ENCODE results near the gene TEAD3.
"Not testable (repeated sequence)": the region's sequence is repeated elsewhere in the genome, so short reads cannot be mapped to it uniquely, and the experiment has no call there.

Gene TEAD3

DNA sequence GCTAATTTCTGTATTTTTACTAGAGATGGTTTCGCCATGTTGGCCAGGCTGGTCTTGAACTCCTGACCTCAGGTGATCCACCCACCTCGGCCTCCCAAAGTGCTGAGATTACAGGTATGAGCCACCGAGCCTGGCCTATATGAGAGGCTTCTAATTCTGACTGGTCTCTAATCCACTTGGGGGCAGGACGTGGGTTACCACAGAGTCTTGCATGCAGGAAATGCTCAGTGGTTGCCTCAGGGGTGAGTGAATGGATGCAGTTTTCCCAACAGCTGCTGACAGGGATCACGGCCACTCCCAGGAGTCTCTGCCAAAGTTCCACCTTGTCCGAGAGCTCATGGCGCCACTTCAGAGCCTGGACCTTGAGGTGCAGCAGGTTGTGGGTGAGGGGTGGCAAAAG is 51.2 kb downstream of the TEAD3 start:
- DNase-seq, result no peak

DNA sequence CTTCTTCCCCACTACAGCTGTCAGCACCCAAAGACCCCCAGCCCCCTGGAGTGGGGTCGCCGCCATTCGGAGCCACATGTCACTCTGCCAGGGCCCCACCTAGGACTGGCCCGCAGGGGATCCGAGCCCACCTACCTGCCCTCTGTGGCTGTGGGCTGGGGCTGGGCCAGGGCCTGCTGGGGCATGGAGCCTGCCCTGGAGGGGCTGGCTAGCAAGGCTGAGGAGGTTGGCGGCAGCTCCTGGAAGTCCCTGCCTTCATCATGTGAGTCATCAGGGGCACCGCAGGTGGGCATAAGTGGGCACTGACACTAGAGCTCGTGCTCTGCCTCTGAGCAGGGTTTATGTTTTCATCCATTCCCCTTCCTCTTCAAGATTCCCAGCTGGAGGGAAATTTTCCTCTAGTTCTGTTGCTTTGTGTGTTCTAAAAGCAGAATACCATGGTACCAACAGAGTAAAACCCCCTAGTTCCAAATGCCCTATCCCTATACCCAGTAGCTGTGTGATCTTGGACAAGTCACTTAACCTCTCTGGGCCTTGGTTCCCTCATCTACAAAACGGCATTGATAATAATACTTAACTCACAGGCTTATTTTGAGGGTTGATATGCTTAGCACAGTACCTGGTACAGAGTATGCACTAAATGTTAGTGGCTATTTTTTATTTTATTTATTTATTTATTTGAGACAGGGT is 53.4 kb downstream of the TEAD3 start:
- no peak for DNase-seq

DNA sequence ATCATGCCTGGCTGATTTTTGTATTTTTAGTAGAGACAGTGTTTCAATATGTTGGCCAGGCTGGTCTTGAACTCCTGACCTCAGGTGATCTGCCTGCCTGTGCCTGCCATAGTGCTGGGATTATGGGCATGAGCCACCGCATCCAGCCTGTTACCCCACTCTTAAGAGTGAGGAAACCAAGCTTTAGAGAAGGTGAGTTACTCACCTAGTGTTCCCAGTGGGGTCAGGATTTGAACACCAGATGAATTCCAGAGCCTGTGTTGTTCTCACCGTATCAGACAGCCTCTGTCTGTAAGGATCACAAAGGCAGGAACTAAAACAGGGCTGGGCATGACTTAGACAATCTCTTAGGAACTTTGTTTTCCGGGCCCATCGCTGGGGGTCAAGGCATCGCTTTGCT is 54.2 kb downstream of the TEAD3 start:
- no peak for DNase-seq

GRCh38 chr6:35441642-35442041 is 55.2 kb downstream of the TEAD3 start:
- no peak for DNase-seq

- DNase-seq, result no peak
These were observed 55.7 kb downstream of the TEAD3 start for GRCh38 chr6:35441205-35441604.

DNA sequence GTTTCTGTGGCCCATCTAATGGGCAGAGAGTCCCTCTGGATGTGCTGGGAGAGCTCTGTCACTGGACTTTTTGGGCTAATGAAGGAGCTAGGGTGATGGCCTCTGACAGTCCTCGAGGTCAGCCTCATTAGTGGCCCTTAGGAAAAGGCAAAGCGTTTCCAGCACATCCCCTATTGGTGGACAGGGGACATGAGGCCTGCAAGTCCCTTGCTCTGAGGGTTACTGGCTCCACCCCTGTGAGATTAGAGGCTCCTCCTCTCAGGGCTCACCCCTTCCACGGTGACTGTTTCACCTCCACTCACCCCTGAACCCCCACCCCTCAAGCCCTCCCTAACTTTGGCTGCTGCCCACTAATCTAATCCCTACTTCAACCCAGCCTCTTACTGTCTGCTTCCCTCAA is 57.6 kb downstream of the TEAD3 start:
- DNase-seq, result no peak

GRCh38 chr6:35438378-35439065 is 58.4 kb downstream of the TEAD3 start:
- DNase-seq, result not testable (repeated sequence)

- DNase-seq, result no peak
These were observed 60.6 kb downstream of the TEAD3 start for GRCh38 chr6:35436071-35436857.

DNA sequence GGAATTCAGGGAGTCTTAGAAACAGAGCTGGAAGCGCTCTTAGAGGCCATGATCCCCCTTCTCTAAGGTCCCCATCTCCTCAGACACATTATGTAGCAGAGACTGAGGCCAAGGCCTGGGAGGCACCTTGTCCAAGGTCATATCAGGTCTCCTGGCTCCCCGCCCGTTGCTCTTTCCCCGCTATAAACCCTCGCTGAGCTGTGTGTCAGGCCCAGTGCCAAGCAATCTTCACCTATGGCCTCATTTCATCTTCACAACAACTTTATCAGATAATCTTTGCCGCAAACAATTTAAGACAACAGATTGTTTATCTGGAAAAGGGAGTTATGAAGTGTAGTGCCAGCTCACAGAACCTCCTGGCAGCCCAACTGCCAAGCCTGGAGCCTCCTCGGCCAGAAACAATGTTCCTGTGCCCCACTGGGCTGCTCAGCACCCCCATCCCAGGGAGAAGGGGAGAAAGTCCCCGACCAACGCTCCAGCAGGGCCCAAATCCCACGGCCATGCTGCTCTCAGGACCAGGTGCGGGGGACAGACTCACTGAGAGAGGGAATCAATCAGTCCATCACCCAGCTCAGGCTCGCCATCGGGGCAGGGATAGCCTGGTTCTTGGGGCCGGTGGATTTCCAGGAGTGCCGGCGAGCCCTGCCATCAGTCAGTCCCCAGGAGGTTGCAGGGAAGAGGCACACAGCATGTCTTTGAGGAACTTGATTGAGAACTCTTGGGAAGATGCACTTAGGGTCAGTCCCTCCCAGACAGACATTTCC is 61.6 kb downstream of the TEAD3 start:
- no peak for DNase-seq

DNA sequence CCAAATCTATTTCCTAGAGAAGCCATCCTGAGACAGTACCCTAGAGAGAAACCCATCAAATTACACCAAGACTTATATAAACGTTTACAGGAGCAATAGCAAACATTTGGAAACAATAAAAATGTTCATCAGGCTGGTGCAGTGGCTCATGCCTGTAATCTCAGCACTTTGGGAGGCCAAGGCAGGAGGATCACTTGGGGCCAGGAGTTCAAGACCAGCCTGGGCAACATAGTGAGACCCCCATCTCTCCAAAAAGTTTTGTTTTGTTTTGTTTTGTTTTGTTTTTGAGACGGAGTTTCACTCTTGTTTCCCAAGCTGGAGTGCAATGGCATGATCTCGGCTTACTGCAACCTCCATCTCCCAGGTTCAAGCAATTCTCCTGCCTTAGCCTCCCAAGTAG is 64.2 kb downstream of the TEAD3 start:
- not testable (repeated sequence) for DNase-seq

DNA sequence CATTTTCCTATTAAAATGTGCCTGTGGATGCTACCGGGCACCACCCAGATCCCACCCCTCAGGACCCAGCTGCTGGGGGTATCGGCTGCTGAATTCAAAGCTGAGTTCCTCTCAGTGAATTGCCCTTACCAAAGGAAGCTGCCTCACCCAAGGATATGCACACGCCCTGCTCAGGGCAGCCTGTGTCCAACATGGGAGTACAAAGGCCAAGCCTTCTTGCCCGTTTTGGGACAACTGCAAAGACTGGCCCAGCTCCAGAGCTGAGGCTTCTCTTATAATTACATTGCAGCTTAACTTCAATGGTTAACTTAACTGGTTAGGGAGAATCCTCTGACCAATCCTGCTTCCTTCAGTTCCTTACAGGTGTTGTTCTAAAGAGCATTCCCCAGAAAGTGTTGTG is 64.6 kb downstream of the TEAD3 start:
- DNase-seq, result no peak

- DNase-seq, result no peak
These were observed 67.4 kb downstream of the TEAD3 start for GRCh38 chr6:35429463-35429862.

GRCh38 chr6:35428421-35429149 is 68.3 kb downstream of the TEAD3 start:
- DNase-seq, result no peak

DNA sequence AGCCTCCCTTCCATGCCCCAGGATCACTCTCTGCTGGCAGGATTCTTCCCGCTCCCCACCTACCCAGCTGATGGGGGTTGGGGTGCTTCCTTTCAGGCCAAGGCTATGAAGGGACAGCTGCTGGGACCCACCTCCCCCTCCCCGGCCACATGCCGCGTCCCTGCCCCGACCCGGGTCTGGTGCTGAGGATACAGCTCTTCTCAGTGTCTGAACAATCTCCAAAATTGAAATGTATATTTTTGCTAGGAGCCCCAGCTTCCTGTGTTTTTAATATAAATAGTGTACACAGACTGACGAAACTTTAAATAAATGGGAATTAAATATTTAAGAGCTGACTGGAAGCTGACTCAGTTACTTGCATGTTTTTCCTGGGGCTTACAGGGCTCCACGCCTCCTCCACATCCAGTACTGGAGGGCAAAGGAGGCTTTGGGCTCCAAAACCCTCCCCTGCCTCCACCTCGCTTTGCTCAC is 69.0 kb downstream of the TEAD3 start:
- no peak for DNase-seq

DNA sequence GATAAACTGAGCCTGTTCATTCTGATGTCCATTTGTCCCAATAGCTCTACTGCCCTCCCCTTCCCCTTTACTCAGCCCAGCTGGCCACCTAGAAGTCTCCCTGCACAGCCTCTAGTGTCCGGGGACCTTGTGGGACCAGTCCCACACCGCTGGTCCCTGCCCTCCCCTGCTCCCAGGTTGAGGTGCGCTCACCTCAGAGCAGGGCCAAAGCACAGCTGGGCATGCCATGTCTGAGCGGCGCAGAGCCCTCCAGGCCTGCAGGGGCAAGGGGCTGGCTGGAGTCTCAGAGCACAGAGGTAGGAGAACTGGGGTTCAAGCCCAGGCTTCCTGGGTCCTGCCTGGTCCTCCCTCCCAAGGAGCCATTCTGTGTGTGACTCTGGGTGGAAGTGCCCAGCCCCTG is 69.4 kb downstream of the TEAD3 start:
- no peak for DNase-seq

DNA sequence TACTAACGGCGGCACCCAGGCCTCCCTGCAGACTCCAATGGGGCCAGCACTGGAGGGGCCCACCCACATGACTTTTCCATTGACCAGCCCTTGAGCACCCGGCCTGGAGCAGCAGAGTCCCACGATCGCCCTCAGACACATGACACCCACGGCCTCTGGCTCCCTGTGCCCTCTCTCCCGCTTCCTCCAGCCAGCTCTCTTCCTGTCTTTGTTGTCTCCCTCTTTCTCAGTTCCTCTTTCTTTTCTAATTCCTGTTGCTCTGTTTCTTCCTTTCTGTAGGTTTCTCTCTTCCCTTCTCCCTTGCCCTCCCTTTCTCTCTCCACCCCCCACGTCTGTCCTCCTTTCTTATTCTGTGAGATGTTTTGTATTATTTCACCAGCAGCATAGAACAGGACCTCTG is 70.8 kb downstream of the TEAD3 start:
- DNase-seq, result no peak

GRCh38 chr6:35425284-35425683 is 71.6 kb downstream of the TEAD3 start:
- DNase-seq, result no peak

All from NCI-H2081 (cell line).